Measurements from ENCODE around the gene DIAPH1.

GRCh38 chr5:141517880-141518617 is 100.8 kb downstream of the DIAPH1 start:
- no peak for TF ChIP-seq CTCF (IDR thresholded peaks at IDR 0.05)
- no peak for TF ChIP-seq POLR2AphosphoS5 (IDR thresholded peaks at IDR 0.05)

Data from breast epithelium (tissue), 3 donors.